GM12864 (cell line): Measurements from ENCODE around the gene AP3S2.

Experiments
- DNase-seq: peaks from one replicate; pipeline ENCODE4 v3.0.0-alpha.2; 2011; ENCODE audit warnings: low read depth
- H3K4me3 ChIP-seq: 2 replicates; pipeline ENCODE4 v1.5.1; 2011; ENCODE audit warnings: mild to moderate bottlenecking, low read depth, low read length, control low read depth
- CTCF ChIP-seq: IDR thresholded peaks from 2 replicates; pipeline ENCODE4 v1.5.1; 2011; ENCODE audit warnings: low read depth, mild to moderate bottlenecking, moderate library complexity, low read length, control low read depth, inconsistent platforms; ENCODE audit errors: missing control alignments

The AP3S2 gene

GRCh38 chr15:89805241-89806209 lies 88.3 kb downstream of the AP3S2 start:
- no peak overlapping the region for H3K4me3 ChIP-seq
- no peak for TF ChIP-seq CTCF
- DNase-seq: no peak

- DNase-seq: no peak
- no peak overlapping the region for H3K4me3 ChIP-seq
- TF ChIP-seq CTCF: no peak
Observed at GRCh38 chr15:89803941-89804800, 89.6 kb downstream of the AP3S2 start.

GRCh38 chr15:89802986-89803824 lies 90.6 kb downstream of the AP3S2 start:
- DNase-seq: no peak
- no peak for TF ChIP-seq CTCF
- H3K4me3 ChIP-seq: no peak overlapping the region

- TF ChIP-seq CTCF: no peak
- DNase-seq: no peak
- H3K4me3 ChIP-seq: no peak overlapping the region
Observed at GRCh38 chr15:89802231-89802928, 91.4 kb downstream of the AP3S2 start.

GRCh38 chr15:89801471-89802195 lies 92.2 kb downstream of the AP3S2 start:
- H3K4me3 ChIP-seq: no peak overlapping the region
- TF ChIP-seq CTCF: no peak
- no peak for DNase-seq
